Hepatocyte (in vitro differentiated cells): ENCODE results near the gene MLLT1.

Source experiments
- CTCF ChIP-seq: fragments of 200-600 bp; sonication (generic); IDR thresholded peaks from 2 replicates; pipeline ENCODE4 v1.5.1; 2016; ENCODE audit warnings: antibody characterized with exemption, mild to moderate bottlenecking; ENCODE audit not compliant: poor library complexity
- EZH2 ChIP-seq: fragments of 200-600 bp; sonication (generic); IDR thresholded peaks from 2 replicates; pipeline ENCODE4 v1.6.1; 2016; ENCODE audit warnings: antibody characterized with exemption, mild to moderate bottlenecking, borderline replicate concordance
- EZH2phosphoT487 ChIP-seq: fragments of 200-600 bp; sonication (generic); IDR thresholded peaks from one replicate; pipeline ENCODE4 v1.6.1; 2018; ENCODE audit warnings: antibody characterized with exemption, mild to moderate bottlenecking, low read depth, moderate library complexity; ENCODE audit not compliant: unreplicated experiment, severe bottlenecking

GRCh38 chr19:6173190-6173589 lies 106.6 kb downstream of the MLLT1 start:
- TF ChIP-seq CTCF: no peak
- TF ChIP-seq EZH2: no peak
- TF ChIP-seq EZH2phosphoT487: no peak
